ENCODE results near the gene GRIK5.
"Not testable (repeated sequence)": the region's sequence is repeated elsewhere in the genome, so short reads cannot be mapped to it uniquely, and the experiment has no call there.

DNA sequence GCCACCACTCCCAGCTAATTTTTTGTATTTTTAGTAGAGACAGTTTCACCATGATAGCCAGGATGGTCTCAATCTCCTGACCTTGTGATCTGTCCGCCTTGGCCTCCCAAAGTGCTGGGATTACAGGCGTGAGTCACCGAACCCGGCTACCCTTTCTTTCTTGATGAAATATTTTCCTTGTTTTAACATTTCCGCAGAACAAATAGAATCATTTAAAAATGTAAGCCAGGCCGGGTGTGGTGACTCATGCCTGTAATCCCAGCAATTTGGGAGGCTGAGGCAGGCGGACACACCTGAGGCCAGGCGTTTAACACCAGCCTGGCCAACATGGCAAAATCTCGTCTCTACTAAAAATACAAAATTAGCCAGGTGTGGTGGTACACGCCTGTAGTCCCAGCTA is 30.2 kb upstream of the GRIK5 start:
- TF ChIP-seq, protein P1, sequence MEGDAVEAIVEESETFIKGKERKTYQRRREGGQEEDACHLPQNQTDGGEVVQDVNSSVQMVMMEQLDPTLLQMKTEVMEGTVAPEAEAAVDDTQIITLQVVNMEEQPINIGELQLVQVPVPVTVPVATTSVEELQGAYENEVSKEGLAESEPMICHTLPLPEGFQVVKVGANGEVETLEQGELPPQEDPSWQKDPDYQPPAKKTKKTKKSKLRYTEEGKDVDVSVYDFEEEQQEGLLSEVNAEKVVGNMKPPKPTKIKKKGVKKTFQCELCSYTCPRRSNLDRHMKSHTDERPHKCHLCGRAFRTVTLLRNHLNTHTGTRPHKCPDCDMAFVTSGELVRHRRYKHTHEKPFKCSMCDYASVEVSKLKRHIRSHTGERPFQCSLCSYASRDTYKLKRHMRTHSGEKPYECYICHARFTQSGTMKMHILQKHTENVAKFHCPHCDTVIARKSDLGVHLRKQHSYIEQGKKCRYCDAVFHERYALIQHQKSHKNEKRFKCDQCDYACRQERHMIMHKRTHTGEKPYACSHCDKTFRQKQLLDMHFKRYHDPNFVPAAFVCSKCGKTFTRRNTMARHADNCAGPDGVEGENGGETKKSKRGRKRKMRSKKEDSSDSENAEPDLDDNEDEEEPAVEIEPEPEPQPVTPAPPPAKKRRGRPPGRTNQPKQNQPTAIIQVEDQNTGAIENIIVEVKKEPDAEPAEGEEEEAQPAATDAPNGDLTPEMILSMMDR (conservative IDR thresholded peaks at IDR 0.05; ENCODE audit: low read length) = not testable (repeated sequence)
- TF ChIP-seq EZH2phosphoT487 (IDR thresholded peaks at IDR 0.05; ENCODE audit: borderline replicate concordance) = not testable (repeated sequence)
